ENCODE results near the gene NBEA.

The NBEA gene

DNA sequence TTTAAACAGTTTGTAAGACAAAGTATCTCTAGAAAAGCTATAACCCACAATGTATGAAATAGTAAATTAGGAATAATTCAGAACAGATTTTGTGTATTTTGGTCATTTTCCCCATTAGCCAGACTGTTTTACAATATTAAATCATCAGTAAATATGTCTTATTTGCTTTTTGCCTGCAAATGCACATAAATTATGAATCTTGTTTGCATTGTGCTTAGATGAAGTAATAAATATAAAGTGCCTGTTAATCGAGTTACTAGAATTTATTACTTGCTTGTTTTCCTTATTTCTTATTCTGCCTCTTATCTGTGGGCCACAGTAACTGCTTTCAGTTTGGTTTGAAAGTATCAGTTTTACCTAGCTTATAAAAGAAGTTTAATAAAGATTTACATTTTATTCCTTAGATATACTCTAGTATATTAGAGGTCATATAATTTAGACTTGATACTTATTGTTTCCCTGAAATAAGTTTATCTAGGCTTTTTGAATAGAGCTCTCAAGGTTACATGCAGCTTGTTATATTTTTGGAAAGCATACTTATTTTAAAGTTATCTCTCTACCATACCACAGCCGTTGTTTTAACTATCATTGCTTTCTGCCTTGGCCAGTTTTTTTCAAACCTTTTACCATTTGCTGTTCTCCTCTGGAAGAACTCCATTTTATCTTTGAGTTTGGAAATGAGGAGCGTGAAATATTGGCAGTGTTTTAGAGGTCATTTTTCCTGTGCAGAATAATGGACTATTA lies 238.0 kb downstream of the NBEA start:
- Histone ChIP-seq H2BK120ac (ENCODE audit: low read depth, low read length) (no peak overlapping the region), H3K27ac (ENCODE audit: low read length, poor library complexity, severe bottlenecking) (no peak overlapping the region), H3K4me1 (ENCODE audit: control insufficient read depth, insufficient read depth, low read depth, low read length) (no peaks in the 10 kb centered on the region), H3K23ac (ENCODE audit: low read length in 2 of 2) (no peak overlapping the region), H4K91ac (ENCODE audit: low read length) (no peak overlapping the region), H3K4me3 (ENCODE audit: insufficient read depth in 1 of 2, low read depth in 1 of 2, low read length in 2 of 2) (no peak overlapping the region), H3K18ac (ENCODE audit: low read depth in 1 of 2, low read length in 2 of 2) (no peak overlapping the region), H3K36me3 (ENCODE audit: control insufficient read depth in 1 of 2, insufficient read depth in 2 of 2, low read depth in 1 of 2, low read length in 2 of 2) (peaks cover 0 to 9% of the 10 kb centered on the region in 2 experiments), H3K9ac (ENCODE audit: low read length) (no peak overlapping the region), H2BK15ac (ENCODE audit: low read depth, poor library complexity, severe bottlenecking) (no peak overlapping the region), H3K27me3 (ENCODE audit: control insufficient read depth in 1 of 2, insufficient read depth in 1 of 2, low read length in 2 of 2) (no peaks in the 10 kb centered on the region), H2BK5ac (ENCODE audit: low read depth, low read length, poor library complexity, severe bottlenecking) (no peak overlapping the region), H2BK12ac (ENCODE audit: low read length in 2 of 2) (no peak overlapping the region), H3K4me2 (ENCODE audit: low read length, poor library complexity, severe bottlenecking) (no peak overlapping the region), H3K4ac (ENCODE audit: low read depth in 1 of 2, low read length in 2 of 2) (no peak overlapping the region), H3K9me3 (ENCODE audit: control insufficient read depth, low read length) (no peaks in the 10 kb centered on the region), H3K14ac (ENCODE audit: low read length in 2 of 2) (no peak overlapping the region), H2AK5ac (ENCODE audit: low read length, severe bottlenecking) (no peak overlapping the region), H2AFZ (ENCODE audit: low read depth, low read length) (no peak overlapping the region), H3K79me1 (replicated peaks; ENCODE audit: low read length, poor library complexity, severe bottlenecking) (no peaks in the 10 kb centered on the region), H4K8ac (ENCODE audit: low read length) (no peak overlapping the region)
- no peak for DNase-seq
- WGBS: 100% methylated on average over 2 of the region's 3 CpGs

DNA sequence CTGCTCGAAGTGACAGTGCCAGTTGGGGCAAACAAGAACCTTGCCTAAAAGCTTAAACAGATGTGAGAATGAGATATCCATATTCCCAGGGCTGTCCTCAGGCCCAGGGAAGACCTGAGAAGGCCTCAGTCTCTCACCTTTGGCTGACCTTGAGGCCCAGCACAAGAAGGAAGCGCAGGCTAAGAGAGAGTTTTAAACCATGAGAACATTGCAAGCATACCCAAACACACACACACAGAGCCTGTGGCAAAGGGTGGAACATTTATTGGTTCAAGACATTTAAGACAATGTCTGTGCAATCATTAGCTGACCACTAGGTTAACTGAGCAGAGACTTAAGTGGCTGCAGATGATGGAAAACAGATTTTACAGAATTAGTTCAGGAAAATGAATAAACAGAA lies 248.2 kb downstream of the NBEA start:
- Histone ChIP-seq H3K18ac (ENCODE audit: low read depth in 1 of 2, low read length in 2 of 2) (no peak overlapping the region), H3K4me2 (ENCODE audit: low read length, poor library complexity, severe bottlenecking) (no peak overlapping the region), H3K4me1 (ENCODE audit: control insufficient read depth, insufficient read depth, low read depth, low read length) (no peaks in the 10 kb centered on the region), H2BK5ac (ENCODE audit: low read depth, low read length, poor library complexity, severe bottlenecking) (no peak overlapping the region), H2BK15ac (ENCODE audit: low read depth, poor library complexity, severe bottlenecking) (no peak overlapping the region), H3K9me3 (ENCODE audit: control insufficient read depth, low read length) (peaks cover 11% of the 10 kb centered on the region), H3K79me1 (replicated peaks; ENCODE audit: low read length, poor library complexity, severe bottlenecking) (no peaks in the 10 kb centered on the region), H3K9ac (ENCODE audit: low read length) (no peak overlapping the region), H2AFZ (ENCODE audit: low read depth, low read length) (no peak overlapping the region), H2AK5ac (ENCODE audit: low read length, severe bottlenecking) (no peak overlapping the region), H3K36me3 (ENCODE audit: control insufficient read depth in 1 of 2, insufficient read depth in 2 of 2, low read depth in 1 of 2, low read length in 2 of 2) (peaks cover 0 to 3% of the 10 kb centered on the region in 2 experiments), H3K14ac (ENCODE audit: low read length in 2 of 2) (no peak overlapping the region), H3K4me3 (ENCODE audit: insufficient read depth in 1 of 2, low read depth in 1 of 2, low read length in 2 of 2) (no peak overlapping the region), H2BK12ac (ENCODE audit: low read length in 2 of 2) (no peak overlapping the region), H2BK120ac (ENCODE audit: low read depth, low read length) (no peak overlapping the region), H3K4ac (ENCODE audit: low read depth in 1 of 2, low read length in 2 of 2) (no peak overlapping the region), H3K23ac (ENCODE audit: low read length in 2 of 2) (no peak overlapping the region), H3K27ac (ENCODE audit: low read length, poor library complexity, severe bottlenecking) (no peak overlapping the region), H3K27me3 (ENCODE audit: control insufficient read depth in 1 of 2, insufficient read depth in 1 of 2, low read length in 2 of 2) (no peaks in the 10 kb centered on the region), H4K8ac (ENCODE audit: low read length) (no peak overlapping the region), H4K91ac (ENCODE audit: low read length) (no peak overlapping the region)
- WGBS: 73% methylated on average over 2 of the region's 2 CpGs
- DNase-seq: no peak

DNA sequence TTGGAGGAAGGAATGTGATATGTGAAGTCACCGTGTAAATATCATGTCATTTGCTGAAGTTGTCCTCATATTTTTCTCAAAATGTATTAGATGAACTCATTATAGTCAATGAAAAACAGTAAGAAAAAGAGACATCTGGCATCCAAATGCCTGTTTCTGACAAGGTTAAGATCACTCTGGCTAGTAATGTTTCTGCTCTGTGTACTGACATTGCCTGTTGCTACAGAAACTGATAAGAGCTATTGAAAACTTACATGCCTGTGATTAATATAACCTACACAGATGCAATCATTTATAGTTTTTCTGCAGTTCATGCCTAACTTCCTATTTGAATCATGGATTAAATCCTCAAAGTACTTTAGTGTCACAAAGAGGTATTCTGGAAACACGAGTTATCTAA lies 249.8 kb downstream of the NBEA start:
- Histone ChIP-seq H3K14ac (ENCODE audit: low read length in 2 of 2) (no peak overlapping the region), H4K8ac (ENCODE audit: low read length) (no peak overlapping the region), H3K4ac (ENCODE audit: low read depth in 1 of 2, low read length in 2 of 2) (no peak overlapping the region), H2BK12ac (ENCODE audit: low read length in 2 of 2) (no peak overlapping the region), H2BK5ac (ENCODE audit: low read depth, low read length, poor library complexity, severe bottlenecking) (no peak overlapping the region), H3K27ac (ENCODE audit: low read length, poor library complexity, severe bottlenecking) (no peak overlapping the region), H3K27me3 (ENCODE audit: control insufficient read depth in 1 of 2, insufficient read depth in 1 of 2, low read length in 2 of 2) (no peaks in the 10 kb centered on the region), H3K9me3 (ENCODE audit: control insufficient read depth, low read length) (peaks cover 11% of the 10 kb centered on the region), H2AK5ac (ENCODE audit: low read length, severe bottlenecking) (no peak overlapping the region), H3K4me3 (ENCODE audit: insufficient read depth in 1 of 2, low read depth in 1 of 2, low read length in 2 of 2) (no peak overlapping the region), H3K4me2 (ENCODE audit: low read length, poor library complexity, severe bottlenecking) (no peak overlapping the region), H3K36me3 (ENCODE audit: control insufficient read depth in 1 of 2, insufficient read depth in 2 of 2, low read depth in 1 of 2, low read length in 2 of 2) (peaks cover 3 to 5% of the 10 kb centered on the region in 2 experiments), H3K79me1 (replicated peaks; ENCODE audit: low read length, poor library complexity, severe bottlenecking) (no peaks in the 10 kb centered on the region), H4K91ac (ENCODE audit: low read length) (no peak overlapping the region), H2AFZ (ENCODE audit: low read depth, low read length) (no peak overlapping the region), H2BK120ac (ENCODE audit: low read depth, low read length) (no peak overlapping the region), H3K4me1 (ENCODE audit: control insufficient read depth, insufficient read depth, low read depth, low read length) (no peaks in the 10 kb centered on the region), H3K18ac (ENCODE audit: low read depth in 1 of 2, low read length in 2 of 2) (no peak overlapping the region), H3K9ac (ENCODE audit: low read length) (no peak overlapping the region), H2BK15ac (ENCODE audit: low read depth, poor library complexity, severe bottlenecking) (no peak overlapping the region), H3K23ac (ENCODE audit: low read length in 2 of 2) (no peak overlapping the region)
- no peak for DNase-seq
- WGBS: 86% methylated on average over 1 of the region's 2 CpGs

DNA sequence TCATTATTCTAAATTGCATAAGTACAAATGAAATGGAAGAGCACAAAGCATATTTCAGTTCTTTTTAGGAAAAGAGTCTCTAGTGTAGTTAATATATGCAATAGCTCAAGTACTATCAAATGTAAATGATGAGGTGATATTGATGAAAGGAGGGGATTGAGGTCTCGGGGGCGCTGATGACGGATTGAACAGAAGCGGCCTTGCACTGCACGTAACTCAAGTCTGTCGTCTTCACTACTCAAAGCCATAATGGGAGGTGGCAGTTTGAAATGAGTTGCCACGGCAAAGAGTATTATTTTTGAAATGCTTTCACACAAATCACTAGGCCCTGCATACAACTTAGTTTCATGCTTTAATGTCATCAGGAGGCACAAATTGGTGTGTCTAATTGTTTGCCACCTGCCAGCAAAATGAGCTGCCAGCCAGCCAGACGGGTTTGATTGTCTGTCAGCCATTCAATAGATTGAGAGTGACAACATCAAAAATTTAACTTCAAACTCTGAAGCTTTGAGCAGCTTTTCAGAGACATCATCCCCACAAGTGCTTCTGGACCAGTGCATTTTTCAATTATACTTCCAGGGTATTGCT lies 256.6 kb downstream of the NBEA start:
- H3K4me1 ChIP-seq (ENCODE audit: control insufficient read depth, insufficient read depth, low read depth, low read length): no peaks in the 10 kb centered on the region
- no peak overlapping the region for H3K4me2 ChIP-seq (ENCODE audit: low read length, poor library complexity, severe bottlenecking)
- no peaks in the 10 kb centered on the region for H3K27me3 ChIP-seq (ENCODE audit: control insufficient read depth in 1 of 2, insufficient read depth in 1 of 2, low read length in 2 of 2)
- no peak for DNase-seq
- no peak overlapping the region for H3K4me3 ChIP-seq (ENCODE audit: insufficient read depth in 1 of 2, low read depth in 1 of 2, low read length in 2 of 2)
- 95% methylated on average over 7 of the region's 8 CpGs for WGBS
- H2BK15ac ChIP-seq (ENCODE audit: low read depth, poor library complexity, severe bottlenecking): no peak overlapping the region
- H2AK5ac ChIP-seq (ENCODE audit: low read length, severe bottlenecking): no peak overlapping the region
- no peak overlapping the region for H3K14ac ChIP-seq (ENCODE audit: low read length in 2 of 2)
- no peak overlapping the region for H2BK12ac ChIP-seq (ENCODE audit: low read length in 2 of 2)
- H3K36me3 ChIP-seq (ENCODE audit: control insufficient read depth in 1 of 2, insufficient read depth in 2 of 2, low read depth in 1 of 2, low read length in 2 of 2): peaks cover 0 to 5% of the 10 kb centered on the region in 2 experiments
- no peak overlapping the region for H4K91ac ChIP-seq (ENCODE audit: low read length)
- no peak overlapping the region for H3K23ac ChIP-seq (ENCODE audit: low read length in 2 of 2)
- H3K9me3 ChIP-seq (ENCODE audit: control insufficient read depth, low read length): no peaks in the 10 kb centered on the region
- H4K8ac ChIP-seq (ENCODE audit: low read length): no peak overlapping the region
- no peak overlapping the region for H2BK120ac ChIP-seq (ENCODE audit: low read depth, low read length)
- no peak overlapping the region for H3K18ac ChIP-seq (ENCODE audit: low read depth in 1 of 2, low read length in 2 of 2)
- no peak overlapping the region for H3K9ac ChIP-seq (ENCODE audit: low read length)
- H3K4ac ChIP-seq (ENCODE audit: low read depth in 1 of 2, low read length in 2 of 2): no peak overlapping the region
- H3K79me1 ChIP-seq (replicated peaks; ENCODE audit: low read length, poor library complexity, severe bottlenecking): no peaks in the 10 kb centered on the region
- no peak overlapping the region for H2BK5ac ChIP-seq (ENCODE audit: low read depth, low read length, poor library complexity, severe bottlenecking)
- H2AFZ ChIP-seq (ENCODE audit: low read depth, low read length): no peak overlapping the region
- H3K27ac ChIP-seq (ENCODE audit: low read length, poor library complexity, severe bottlenecking): no peak overlapping the region

Data from mesenchymal stem cell (in vitro differentiated cells and primary cell).